Glomerular endothelial cell (primary cell): ENCODE results near the gene ZNF678. TPM values are rescaled to one million over a fixed set of nuclear protein-coding genes. Genes with fewer than 3 reads are reported as not detected.

Experiments
- DNase-seq: peaks from one replicate; pipeline ENCODE4 v3.0.0-alpha.2; 2011; ENCODE audit warnings: low read depth, low spot score; ENCODE audit errors: extremely low read depth
- total RNA-seq: library from RNA; depleted of rRNA; stranded (reverse); fragments of >200 nt; gene quantifications from 2 replicates; pipeline ENCODE4 v1.2.3, GENCODE V29; 2015

Gene ZNF678
- total RNA-seq = 7.0 and 12.1 TPM in 2 replicates

- peak; percentile 89 for DNase-seq
These were observed at the start of gene ZNF678 for GRCh38 chr1:227563324-227564201. Gene ZNF678 (plus strand): TSS chr1:227563556. CDS start chr1:227650992, 87,436 bp downstream.

GRCh38 chr1:227518876-227519275, 44.5 kb upstream of the ZNF678 start:
- DNase-seq = no peak

- no peak for DNase-seq
These were observed 41.6 kb upstream of the ZNF678 start for GRCh38 chr1:227521782-227522181.

DNA sequence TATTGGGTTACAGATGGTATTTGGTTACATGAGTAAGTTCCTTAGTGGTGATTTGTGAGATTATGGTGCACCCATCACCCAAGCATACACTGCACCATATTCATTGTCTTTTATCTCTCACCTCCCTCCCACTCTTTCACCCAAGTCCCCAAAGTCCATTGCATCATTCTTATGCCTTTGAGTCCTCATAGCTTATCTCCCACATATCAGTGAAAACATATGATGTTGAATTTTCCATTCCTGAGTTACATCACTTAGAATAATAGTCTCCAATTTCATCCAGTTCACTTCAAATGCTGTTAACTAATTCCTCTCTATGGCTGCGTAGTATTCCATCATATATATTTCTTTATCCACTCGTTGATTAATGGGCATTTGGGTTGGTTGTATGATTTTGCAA, 36.8 kb upstream of the ZNF678 start:
- no peak for DNase-seq

GRCh38 chr1:227532019-227532619, 31.2 kb upstream of the ZNF678 start:
- DNase-seq = no peak

DNA sequence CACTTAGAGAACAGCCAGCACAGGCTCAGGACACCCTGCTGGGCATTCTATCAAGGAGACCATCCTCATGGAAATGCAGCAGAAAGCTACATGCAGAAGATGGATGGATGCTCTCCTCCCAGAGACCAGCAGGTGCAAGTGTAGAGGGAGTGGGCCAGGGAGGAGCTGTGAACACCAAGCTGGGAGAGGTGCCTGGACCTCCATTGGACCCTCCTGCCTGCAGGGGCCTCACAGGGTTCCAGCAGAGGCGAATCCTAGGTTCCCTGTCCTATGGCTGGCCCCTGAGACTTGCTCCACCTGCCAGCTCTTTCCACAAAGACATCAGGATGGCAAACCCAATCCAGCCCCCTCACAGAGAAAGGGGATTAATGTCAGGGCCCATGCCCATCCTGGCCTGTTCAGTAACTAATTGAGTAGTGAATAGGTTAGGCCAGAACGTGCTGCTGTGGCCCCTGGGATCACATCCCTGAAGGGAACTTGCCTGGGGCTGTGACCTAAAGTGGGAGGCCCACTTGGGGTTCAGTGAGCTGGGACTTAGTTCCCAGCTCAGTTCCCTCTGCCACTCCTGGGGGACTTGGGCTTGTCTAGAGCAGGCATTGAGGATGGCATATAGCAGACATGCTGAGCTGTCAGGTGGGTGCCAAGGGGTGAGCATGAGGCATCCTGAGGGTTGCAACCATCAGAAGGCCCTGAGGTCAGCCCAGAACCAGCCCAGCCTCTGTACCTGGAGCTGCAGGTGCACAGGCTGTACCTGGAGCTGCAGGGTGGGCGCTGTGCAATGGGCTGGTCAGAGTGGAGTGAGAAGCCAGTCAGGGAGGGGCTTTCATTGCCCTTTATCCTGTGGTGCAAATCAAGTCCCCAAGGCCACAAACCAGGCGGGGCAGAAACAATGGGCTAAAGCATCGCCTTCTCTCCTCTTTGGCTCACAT, 22.9 kb upstream of the ZNF678 start:
- DNase-seq = no peak

DNA sequence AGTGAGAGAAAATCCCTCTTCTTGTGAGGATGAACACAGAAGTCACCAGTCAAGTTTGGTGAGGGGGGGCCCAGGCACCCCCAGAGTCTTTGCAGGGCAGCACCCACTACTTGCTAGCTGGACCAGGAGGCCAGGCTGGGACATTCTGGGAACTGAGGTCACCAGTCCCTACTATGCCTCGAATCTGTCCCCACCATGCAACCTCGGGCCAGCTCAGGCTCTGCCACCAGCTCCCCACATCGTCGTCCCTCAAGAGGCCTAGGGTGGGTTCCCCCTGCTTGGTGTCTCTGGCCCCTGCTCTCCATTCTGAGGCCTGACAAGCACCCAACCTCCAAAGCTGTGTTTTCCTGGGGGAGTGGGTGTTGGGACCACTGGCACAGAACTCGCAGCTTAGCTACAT, 22.2 kb upstream of the ZNF678 start:
- DNase-seq = no peak

- DNase-seq = no peak
These were observed 21.6 kb upstream of the ZNF678 start for GRCh38 chr1:227541796-227542152.

GRCh38 chr1:227542153-227543120, 20.9 kb upstream of the ZNF678 start:
- DNase-seq = no peak

DNA sequence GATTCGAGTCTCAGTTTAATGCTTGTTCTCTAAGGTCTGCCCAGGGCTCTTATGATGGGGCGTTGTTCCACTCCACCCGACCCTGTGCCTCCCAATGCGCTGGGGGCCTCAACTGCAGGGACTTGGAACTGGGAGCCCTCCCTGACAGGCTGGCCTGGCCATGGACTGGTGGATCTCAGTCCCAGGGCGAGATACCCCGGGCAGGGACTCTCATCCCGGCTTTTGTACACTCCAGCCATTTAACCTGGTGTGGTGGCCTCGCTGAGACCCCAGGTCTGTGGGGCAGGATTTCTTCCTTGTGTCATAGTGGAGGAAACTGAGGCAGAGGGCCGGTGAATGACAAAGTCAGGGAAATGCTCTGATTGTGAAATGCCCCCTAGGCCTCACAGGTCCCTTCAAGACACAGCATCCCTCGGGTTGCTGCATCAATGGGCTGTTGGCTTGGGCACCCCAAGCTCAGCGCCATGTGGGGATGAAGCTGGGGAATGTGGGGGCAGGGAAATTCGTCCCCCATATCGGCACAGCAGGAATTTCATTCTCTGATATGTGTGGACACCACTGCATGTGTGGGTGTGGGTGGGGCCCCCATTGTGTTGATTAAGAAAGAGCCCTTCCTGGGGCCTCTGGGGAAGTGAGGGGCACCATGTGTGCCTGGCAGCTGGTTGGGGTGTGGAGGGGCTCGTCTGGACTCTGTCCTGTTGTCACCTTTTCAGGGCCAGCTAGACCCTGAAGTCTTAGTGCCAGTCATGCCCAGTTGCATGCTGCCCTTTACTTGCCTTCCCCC, 19.9 kb upstream of the ZNF678 start:
- no peak for DNase-seq

GRCh38 chr1:227544067-227545050, 19.0 kb upstream of the ZNF678 start:
- no peak for DNase-seq

- DNase-seq = no peak
These were observed 18.0 kb upstream of the ZNF678 start for GRCh38 chr1:227545361-227545760.

DNA sequence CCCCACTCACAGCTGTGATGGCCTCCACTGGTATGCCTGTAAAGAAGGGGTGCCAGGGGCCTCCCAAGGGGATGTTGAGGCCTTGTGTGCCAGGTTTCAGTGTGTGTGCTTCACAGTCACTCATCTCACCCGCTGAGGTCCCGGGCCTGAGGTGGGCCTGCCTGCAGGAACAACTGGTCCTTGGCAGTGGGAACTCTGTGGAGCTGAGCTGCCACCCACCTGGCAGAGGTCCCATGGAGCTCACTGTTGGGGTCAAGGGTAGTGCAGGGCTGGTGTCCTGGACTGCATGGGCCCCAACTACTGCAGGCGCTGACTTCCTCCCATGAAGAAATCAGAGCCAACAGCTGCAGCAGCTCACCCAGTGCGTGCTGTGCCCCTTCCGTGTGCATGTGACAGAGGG, 17.3 kb upstream of the ZNF678 start:
- no peak for DNase-seq

DNA sequence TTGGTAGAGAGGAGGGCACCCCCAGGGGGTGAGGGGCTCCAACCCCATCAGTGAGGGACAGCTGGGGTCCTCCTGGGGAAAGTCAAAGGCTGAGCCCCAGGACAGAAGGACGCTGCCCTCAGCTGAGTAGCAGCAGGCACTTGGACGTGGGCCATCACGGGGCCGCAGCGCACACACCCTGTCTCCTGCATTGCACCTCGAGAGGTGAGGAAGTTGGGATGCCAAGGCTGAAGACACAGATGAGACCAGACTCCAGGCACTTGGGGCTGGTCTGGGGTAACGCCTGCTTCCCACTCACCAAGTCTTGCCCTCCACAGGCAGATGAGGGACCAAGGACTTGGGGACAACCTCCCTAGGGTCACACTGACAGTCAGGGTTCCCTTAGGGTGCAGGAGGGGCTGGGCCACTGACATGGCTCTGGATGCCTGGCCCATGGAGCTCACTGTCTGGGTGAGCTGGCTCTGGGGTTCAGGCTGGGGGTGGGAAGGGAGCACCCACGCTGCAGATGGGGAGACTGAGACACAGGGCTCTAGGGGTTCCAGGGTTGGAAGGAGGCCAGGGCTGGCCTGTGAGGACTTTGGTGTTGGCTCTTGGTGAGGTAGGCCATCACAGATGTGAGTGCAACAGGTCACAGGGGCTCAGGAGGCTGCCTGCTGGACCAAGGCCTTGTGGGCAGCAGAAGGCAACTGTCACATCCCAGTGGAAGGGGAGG, 16.6 kb upstream of the ZNF678 start:
- no peak for DNase-seq

- DNase-seq = no peak
These were observed 15.8 kb upstream of the ZNF678 start for GRCh38 chr1:227547310-227548118.

GRCh38 chr1:227548119-227548397, 15.3 kb upstream of the ZNF678 start:
- DNase-seq = no peak

DNA sequence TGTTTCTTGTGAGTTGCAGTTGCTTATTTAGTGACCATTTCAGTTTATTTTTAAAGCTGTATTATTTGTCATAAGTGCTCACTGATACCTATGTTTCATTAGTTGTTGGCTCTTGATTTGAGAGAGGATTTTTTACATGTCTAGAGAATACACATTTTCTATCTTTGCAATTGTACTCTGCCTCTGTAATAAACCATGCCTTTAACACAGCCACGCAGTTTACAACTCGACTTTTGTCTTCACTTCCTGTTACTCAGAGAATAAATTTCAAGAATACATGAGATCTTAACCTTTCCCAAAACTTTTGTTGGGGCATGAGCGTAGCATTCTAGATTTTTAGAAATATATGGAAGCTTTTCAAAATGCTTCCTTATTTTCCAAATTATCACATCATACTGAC, 14.9 kb upstream of the ZNF678 start:
- no peak for DNase-seq
